Stimulated activated memory B cell treated with anti-CD40 and anti-IgM and Interleukin-4, amounts not matched to agents 10 μg/mL and 1 μg/mL and 100 μg/mL, for 72 hours (primary cell): ENCODE results near the gene UBE2O.

Source experiments
- ATAC-seq: fragments of 150-1000 bp; cut with Tn5 transposase; 2 replicates; pipeline ENCODE4 v1.10.0; 2021
- H3K27ac Mint-ChIP-seq: one replicate; pipeline ENCODE4 v1.8.0; 2022; ENCODE audit warnings: mild to moderate bottlenecking, mixed read lengths
- H3K27me3 Mint-ChIP-seq: one replicate; pipeline ENCODE4 v1.8.0; 2022; ENCODE audit warnings: mixed read lengths
- H3K36me3 Mint-ChIP-seq: one replicate; pipeline ENCODE4 v1.8.0; 2022; ENCODE audit warnings: mixed read lengths
- H3K4me1 Mint-ChIP-seq: one replicate; pipeline ENCODE4 v1.8.0; 2022; ENCODE audit warnings: mixed read lengths
- H3K4me3 Mint-ChIP-seq: one replicate; pipeline ENCODE4 v1.8.0; 2022; ENCODE audit warnings: mild to moderate bottlenecking, moderate library complexity, mixed read lengths
- H3K9me3 Mint-ChIP-seq: one replicate; pipeline ENCODE4 v1.8.0; 2022; ENCODE audit warnings: mixed read lengths

UBE2O gene

DNA sequence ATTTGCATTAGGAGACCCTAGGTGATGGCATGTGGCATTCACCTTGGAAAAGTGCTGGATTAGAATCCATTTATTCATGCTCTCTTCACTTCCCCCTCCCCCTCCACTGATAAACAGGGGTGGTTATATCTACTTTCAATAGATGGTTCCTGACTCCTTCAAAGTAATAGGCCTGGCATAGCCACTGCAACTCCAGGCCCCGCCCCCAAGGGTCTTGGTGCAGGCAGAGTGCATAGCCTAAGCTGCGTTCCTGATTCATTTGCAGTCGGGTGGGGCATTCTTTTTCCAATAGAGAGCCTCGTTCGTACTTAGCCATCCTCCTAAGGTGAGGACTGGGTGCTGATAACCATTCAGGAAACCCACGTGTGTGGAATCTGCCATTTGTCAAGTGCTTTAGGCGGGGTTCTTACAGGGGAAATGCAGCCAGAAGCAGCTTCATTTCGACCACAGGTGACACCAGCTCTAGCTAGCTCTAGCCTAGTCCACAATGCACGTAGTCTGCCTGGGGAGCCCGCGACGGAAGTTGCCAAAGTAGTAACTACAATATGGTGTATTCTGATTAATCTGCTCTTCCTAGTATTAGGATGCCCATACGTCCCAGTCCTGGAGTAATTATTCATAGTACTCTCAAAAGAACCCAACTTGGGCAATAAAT, 11.1 kb downstream of the UBE2O start:
- no peaks in the 10 kb centered on the region for H3K9me3 Mint-ChIP-seq
- no peak overlapping the region for H3K27ac Mint-ChIP-seq
- no peak for ATAC-seq
- peaks cover 17% of the 10 kb centered on the region for H3K36me3 Mint-ChIP-seq
- peaks cover 82% of the 10 kb centered on the region for H3K4me1 Mint-ChIP-seq
- H3K4me3 Mint-ChIP-seq = no peak overlapping the region
- H3K27me3 Mint-ChIP-seq = no peaks in the 10 kb centered on the region

DNA sequence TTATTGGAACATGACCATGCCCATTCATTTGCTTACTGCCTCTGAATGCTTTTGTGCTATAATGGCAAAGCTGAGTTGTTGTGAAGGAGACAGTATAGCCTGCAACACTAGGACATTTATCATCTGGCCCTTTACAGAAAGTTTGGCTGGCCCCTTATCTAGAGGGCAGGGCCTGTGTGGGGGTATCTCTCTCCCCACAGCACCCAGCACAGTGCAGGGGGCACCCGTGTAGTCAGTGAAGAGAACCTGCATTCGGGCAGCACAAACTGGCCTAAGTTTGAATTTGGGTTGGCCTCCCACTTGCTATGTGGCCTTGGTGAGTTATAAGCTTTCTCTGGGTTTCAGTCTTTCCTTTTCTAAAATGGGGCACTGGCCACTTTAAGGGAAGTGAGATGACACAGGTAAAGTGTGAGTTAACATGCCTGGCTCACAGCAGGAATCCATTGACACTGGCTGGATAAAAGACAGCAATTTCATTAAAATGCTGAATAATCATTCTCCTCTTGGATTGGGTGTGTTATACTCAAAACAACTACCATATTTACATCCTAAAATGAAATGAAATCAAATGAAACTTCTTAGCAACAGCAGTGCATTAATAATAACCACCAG, 12.1 kb downstream of the UBE2O start:
- no peak for ATAC-seq
- Mint-ChIP-seq H3K4me1 (peaks cover 78% of the 10 kb centered on the region), H3K4me3 (no peak overlapping the region), H3K9me3 (no peaks in the 10 kb centered on the region), H3K27ac (no peak overlapping the region), H3K36me3 (peaks cover 17% of the 10 kb centered on the region), H3K27me3 (no peaks in the 10 kb centered on the region)

DNA sequence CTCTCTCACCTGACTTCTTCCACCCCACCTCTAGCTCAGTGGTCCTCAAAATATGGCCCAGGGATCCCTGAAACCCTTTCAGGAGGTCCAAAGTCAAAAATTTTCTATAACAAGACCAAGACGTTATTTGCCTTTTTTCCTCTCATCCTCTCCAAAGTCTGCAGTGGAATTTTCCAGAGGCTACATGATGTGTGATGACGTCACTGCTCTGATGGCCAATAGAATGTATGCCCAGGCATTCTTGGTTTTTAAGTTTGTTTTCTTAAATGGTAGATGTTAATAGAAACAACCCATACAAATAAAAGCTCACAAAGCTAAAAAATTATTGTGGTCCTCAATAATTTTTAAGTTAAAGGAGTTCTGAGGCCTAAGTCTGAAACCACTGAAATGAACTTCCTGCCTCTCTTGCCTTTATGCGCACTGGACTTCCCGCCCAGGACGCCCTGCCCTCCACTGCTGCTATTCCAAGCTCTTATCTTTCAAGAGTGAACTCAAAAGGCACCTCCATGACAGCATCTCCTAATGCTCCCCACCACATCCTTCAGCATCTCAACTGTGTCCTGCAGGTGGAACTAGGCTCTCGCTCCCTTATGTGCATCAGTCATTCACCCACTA, 13.5 kb downstream of the UBE2O start:
- Mint-ChIP-seq H3K4me3 (no peak overlapping the region), H3K27me3 (no peaks in the 10 kb centered on the region), H3K4me1 (peaks cover 78% of the 10 kb centered on the region), H3K9me3 (no peaks in the 10 kb centered on the region), H3K27ac (no peak overlapping the region), H3K36me3 (peaks cover 22% of the 10 kb centered on the region)
- ATAC-seq = no peak

- peaks cover 78% of the 10 kb centered on the region for H3K4me1 Mint-ChIP-seq
Measured at GRCh38 chr17:76438906-76439305, 14.0 kb downstream of the UBE2O start.

GRCh38 chr17:76437467-76438402, 15.2 kb downstream of the UBE2O start:
- no peak overlapping the region for H3K27ac Mint-ChIP-seq
- no peak for ATAC-seq
- H3K27me3 Mint-ChIP-seq = no peaks in the 10 kb centered on the region
- H3K9me3 Mint-ChIP-seq = no peaks in the 10 kb centered on the region
- peaks cover 78% of the 10 kb centered on the region for H3K4me1 Mint-ChIP-seq
- peaks cover 23% of the 10 kb centered on the region for H3K36me3 Mint-ChIP-seq
- H3K4me3 Mint-ChIP-seq = no peak overlapping the region

More at GRCh38 chr17:76438906-76439305, 14.0 kb downstream of the UBE2O start:
- Mint-ChIP-seq H3K27me3 (no peaks in the 10 kb centered on the region), H3K9me3 (no peaks in the 10 kb centered on the region), H3K27ac (no peak overlapping the region), H3K4me3 (no peak overlapping the region), H3K36me3 (peaks cover 28% of the 10 kb centered on the region)
- ATAC-seq = no peak

- no peak for ATAC-seq
- Mint-ChIP-seq H3K4me3 (no peak overlapping the region), H3K27me3 (no peaks in the 10 kb centered on the region), H3K27ac (no peak overlapping the region), H3K36me3 (peaks cover 18% of the 10 kb centered on the region), H3K4me1 (peaks cover 67% of the 10 kb centered on the region), H3K9me3 (no peaks in the 10 kb centered on the region)
Measured at GRCh38 chr17:76435751-76436150, 17.2 kb downstream of the UBE2O start.

DNA sequence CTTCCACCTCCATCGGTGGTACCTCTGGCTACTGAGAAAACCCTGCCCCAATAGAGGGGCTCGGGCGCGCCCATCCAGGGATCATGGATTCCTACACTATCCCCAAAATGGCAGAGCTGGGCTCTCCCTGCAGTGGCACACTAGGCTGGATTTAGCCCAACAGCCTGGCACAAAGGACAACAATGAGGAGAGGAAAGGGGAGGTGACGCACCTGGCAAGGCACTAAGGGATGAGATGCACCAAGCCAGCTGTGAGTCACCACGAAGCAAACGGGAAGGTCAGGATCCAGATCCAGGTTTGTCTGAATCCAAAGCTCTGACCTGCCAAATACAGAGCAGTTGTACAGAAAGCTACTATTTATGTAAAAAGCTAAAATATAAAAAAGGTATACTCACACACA, 18.1 kb downstream of the UBE2O start:
- Mint-ChIP-seq H3K27ac (no peak overlapping the region), H3K27me3 (no peaks in the 10 kb centered on the region), H3K36me3 (peaks cover 16% of the 10 kb centered on the region), H3K9me3 (no peaks in the 10 kb centered on the region), H3K4me1 (peaks cover 64% of the 10 kb centered on the region), H3K4me3 (no peak overlapping the region)
- ATAC-seq = no peak

- H3K9me3 Mint-ChIP-seq = no peaks in the 10 kb centered on the region
- peak overlapping the region; percentile 65 for H3K27ac Mint-ChIP-seq
- H3K27me3 Mint-ChIP-seq = no peaks in the 10 kb centered on the region
- H3K4me3 Mint-ChIP-seq = no peak overlapping the region
- ATAC-seq = no peak
- peaks cover 60% of the 10 kb centered on the region for H3K4me1 Mint-ChIP-seq
- H3K36me3 Mint-ChIP-seq = peaks cover 12% of the 10 kb centered on the region
Measured at GRCh38 chr17:76433693-76434092, 19.3 kb downstream of the UBE2O start.

- H3K4me1 Mint-ChIP-seq = peaks cover 60% of the 10 kb centered on the region
- ATAC-seq = no peak
- H3K4me3 Mint-ChIP-seq = no peak overlapping the region
- H3K36me3 Mint-ChIP-seq = peaks cover 12% of the 10 kb centered on the region
- no peaks in the 10 kb centered on the region for H3K27me3 Mint-ChIP-seq
- no peaks in the 10 kb centered on the region for H3K9me3 Mint-ChIP-seq
- H3K27ac Mint-ChIP-seq = peak overlapping the region; percentile 65
Measured at GRCh38 chr17:76432712-76433336, 20.1 kb downstream of the UBE2O start.

GRCh38 chr17:76432004-76432403, 20.9 kb downstream of the UBE2O start:
- Mint-ChIP-seq H3K4me3 (no peak overlapping the region), H3K27me3 (no peaks in the 10 kb centered on the region), H3K4me1 (peaks cover 65% of the 10 kb centered on the region), H3K27ac (no peak overlapping the region), H3K36me3 (peaks cover 12% of the 10 kb centered on the region), H3K9me3 (no peaks in the 10 kb centered on the region)
- ATAC-seq = no peak

DNA sequence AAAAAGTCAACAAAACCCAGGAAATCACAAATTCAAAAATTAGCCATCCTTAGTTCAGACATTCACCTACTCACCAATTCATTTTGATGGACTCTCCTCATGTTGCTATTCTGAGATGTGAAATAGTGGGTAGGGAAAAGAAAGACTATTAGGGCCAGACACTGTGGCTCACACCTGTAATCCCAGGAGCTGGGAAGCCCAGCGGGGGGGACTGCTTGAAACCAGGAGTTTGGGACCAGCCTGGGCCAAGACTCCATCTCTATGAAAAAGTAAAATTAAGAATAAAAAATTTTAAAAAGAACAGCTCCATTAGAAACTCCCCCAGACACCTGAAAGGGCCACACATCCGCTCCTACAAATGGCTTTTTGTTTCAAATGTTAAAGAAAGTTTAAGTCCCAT, 21.4 kb downstream of the UBE2O start:
- Mint-ChIP-seq H3K27me3 (no peaks in the 10 kb centered on the region), H3K36me3 (peaks cover 12% of the 10 kb centered on the region), H3K27ac (no peak overlapping the region), H3K9me3 (no peaks in the 10 kb centered on the region), H3K4me1 (peaks cover 66% of the 10 kb centered on the region), H3K4me3 (no peak overlapping the region)
- ATAC-seq = no peak

DNA sequence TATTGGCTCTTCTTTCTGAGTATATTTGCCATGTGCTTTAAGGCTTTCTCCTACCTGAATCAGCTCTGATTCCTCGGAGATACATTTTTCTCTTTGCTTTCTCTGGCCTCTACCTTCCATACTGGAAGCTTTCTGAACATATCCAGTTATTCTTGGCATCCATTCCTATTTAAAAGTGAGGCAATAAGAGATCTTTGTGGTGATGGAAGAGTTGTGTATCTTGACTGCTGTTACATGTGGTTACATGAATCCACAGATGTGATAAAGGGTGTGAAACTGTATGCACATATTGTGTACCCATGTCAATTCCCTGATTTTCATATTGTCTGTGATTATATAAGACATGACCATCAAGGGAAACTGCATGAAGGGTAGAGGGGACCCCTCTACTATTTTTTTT, 24.4 kb downstream of the UBE2O start:
- no peak for ATAC-seq
- Mint-ChIP-seq H3K4me3 (peak overlapping the region; percentile 34), H3K36me3 (no peaks in the 10 kb centered on the region), H3K27me3 (no peaks in the 10 kb centered on the region), H3K9me3 (no peaks in the 10 kb centered on the region), H3K27ac (peak overlapping the region; percentile 67), H3K4me1 (peaks cover 54% of the 10 kb centered on the region)

- H3K27me3 Mint-ChIP-seq = no peaks in the 10 kb centered on the region
- ATAC-seq = peak; percentile 85
- H3K27ac Mint-ChIP-seq = peak overlapping the region; percentile 67
- no peaks in the 10 kb centered on the region for H3K9me3 Mint-ChIP-seq
- peaks cover 5% of the 10 kb centered on the region for H3K36me3 Mint-ChIP-seq
- H3K4me3 Mint-ChIP-seq = peak overlapping the region; percentile 34
- peaks cover 54% of the 10 kb centered on the region for H3K4me1 Mint-ChIP-seq
Measured at GRCh38 chr17:76427501-76428231, 25.3 kb downstream of the UBE2O start.

GRCh38 chr17:76426853-76427252, 26.1 kb downstream of the UBE2O start:
- H3K4me3 Mint-ChIP-seq = no peak overlapping the region
- H3K27me3 Mint-ChIP-seq = no peaks in the 10 kb centered on the region
- peaks cover 13% of the 10 kb centered on the region for H3K36me3 Mint-ChIP-seq
- H3K4me1 Mint-ChIP-seq = peaks cover 62% of the 10 kb centered on the region
- peak overlapping the region; percentile 67 for H3K27ac Mint-ChIP-seq
- no peaks in the 10 kb centered on the region for H3K9me3 Mint-ChIP-seq
- no peak for ATAC-seq
